GM21515 (cell line): ENCODE measurements around the gene SNORC.

ENCODE experiments used
- ATAC-seq: cut with Tn5 transposase; IDR thresholded peaks from one replicate; pipeline ENCODE4 v1.9.1; 2021; ENCODE audit not compliant: unreplicated experiment

The SNORC gene

DNA sequence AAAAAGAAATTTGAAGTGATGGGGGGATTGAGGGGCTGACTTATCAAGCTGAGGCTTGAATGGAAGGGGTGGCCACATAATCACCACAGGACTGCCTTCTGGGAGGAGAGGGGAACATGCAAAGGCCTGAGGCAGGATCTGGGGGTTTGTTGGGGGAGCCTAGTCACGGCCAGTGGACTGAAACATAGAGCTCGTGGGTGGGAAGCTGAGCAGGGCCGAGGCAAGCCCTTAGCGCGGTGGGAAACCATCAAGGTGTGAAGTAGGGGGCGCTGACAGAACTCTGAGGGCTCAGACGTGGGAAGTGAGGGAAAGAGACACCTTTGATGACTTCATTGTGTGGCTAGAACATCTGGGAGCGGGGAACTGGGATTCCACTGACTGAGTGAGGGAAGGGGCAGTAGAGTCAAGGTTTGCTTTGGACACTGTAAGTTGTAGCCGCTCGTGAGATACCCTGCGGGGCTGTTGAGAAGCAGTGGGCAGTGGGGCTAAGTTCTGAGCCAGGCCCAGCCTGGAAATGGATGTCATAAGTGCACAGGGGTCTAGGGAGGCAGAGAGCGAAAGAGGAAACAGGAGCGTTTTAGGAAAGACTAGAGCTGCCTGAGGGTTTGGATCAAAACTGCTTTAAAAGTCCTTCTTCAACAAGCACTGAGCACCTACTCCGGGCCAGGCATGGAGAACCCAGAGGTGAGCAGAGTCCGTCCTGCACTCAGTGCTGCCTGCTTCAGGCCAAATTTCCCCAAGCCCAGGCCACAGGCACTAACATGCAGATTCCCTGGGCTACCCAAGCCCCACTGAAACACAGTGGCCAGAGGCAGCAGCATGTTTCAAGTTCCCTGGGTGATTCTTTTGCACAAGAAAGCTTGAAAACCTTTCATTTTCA is 686 bp upstream of the SNORC start:
- ATAC-seq = no peak

- ATAC-seq = no peak
These were observed 805 bp downstream of the SNORC start for GRCh38 chr2:232870766-232871371.

- no peak for ATAC-seq
These were observed 1.4 kb downstream of the SNORC start for GRCh38 chr2:232871418-232871834.

DNA sequence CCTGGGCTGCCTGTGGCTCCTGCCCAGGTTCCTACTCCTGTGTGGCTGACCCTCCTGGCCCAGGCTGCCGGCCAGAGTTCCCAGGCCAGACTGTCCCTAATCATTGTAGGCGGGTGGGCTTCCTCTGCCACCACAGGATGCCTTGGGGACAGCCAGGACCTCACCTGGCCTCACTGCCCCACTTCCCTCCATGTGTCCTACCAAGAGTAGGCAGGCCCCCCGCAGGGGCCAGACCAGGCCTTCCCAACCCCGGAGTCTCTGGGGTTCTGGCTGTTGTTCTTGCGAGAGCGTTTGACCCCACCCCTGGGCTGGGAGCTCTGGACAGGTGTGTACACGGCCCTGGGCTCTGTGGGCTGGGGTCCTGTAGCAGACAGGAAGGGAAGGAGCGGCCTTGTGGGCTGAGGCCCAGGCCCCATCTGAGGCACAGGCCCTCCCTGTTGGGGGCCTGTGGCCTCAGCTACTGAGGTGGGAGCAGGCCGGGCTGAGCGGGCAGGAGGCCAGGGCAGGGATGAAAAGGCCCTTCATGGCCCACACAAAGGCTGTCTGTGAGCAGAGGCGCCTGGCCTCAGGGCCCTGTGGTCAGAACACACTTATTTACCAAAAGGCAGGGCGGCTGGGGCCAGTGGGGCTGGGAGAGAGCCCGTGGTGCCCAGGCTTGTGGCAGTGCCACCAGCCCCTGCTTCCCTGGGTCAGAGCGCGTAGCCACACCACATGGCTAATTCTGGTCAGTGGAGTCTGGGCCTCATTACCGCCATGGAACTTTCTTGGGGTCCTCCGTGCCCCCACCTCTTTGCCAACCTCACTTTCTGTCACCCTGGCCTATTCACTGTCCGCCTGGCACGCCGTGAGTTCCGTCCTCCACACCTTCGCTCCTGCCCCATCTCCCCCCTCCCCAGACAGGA is 2.0 kb downstream of the SNORC start:
- no peak for ATAC-seq

- ATAC-seq = no peak
These were observed 2.8 kb downstream of the SNORC start for GRCh38 chr2:232872826-232873225.

GRCh38 chr2:232873292-232873908 is 3.3 kb downstream of the SNORC start:
- ATAC-seq = no peak

- no peak for ATAC-seq
These were observed 4.0 kb downstream of the SNORC start for GRCh38 chr2:232873909-232874641.

GRCh38 chr2:232874677-232875223 is 4.7 kb downstream of the SNORC start:
- ATAC-seq = no peak

DNA sequence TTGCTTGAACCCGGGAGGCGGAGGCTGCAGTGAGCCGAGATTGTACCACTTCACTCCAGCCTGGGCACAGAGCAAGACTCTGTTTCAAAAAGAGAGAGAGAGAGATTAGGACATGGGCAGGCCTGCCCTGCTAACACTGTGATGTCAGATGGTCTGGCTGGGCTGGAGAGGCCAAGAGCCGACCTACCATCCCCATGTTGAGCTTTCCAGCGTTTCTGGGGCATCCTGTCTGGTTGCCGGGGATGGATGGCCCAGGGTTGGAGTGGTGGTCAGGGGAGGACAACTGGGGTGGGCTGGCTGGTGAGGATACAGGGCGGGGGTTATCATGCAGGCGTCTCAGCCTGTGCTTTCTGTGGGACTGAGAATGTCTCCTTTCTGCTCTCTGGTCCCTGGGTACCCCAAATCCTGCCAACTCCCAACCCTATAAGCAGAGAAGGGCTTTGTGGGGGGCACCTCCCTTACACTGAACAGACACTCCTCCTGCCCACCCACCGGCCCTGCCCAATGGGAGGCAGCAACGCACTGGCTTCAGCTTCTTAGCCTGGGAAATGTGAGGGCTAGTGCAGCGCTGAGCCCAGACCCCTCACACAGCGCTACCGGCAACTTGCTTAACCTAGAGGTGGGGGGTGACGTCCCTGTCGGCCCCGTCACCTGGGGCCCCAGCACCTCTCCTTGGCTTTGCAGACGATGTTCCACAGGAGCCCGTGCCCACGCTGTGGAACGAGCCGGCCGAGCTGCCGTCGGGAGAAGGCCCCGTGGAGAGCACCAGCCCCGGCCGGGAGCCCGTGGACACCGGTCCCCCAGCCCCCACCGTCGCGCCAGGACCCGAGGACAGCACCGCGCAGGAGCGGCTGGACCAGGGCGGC is 5.4 kb downstream of the SNORC start:
- no peak for ATAC-seq

DNA sequence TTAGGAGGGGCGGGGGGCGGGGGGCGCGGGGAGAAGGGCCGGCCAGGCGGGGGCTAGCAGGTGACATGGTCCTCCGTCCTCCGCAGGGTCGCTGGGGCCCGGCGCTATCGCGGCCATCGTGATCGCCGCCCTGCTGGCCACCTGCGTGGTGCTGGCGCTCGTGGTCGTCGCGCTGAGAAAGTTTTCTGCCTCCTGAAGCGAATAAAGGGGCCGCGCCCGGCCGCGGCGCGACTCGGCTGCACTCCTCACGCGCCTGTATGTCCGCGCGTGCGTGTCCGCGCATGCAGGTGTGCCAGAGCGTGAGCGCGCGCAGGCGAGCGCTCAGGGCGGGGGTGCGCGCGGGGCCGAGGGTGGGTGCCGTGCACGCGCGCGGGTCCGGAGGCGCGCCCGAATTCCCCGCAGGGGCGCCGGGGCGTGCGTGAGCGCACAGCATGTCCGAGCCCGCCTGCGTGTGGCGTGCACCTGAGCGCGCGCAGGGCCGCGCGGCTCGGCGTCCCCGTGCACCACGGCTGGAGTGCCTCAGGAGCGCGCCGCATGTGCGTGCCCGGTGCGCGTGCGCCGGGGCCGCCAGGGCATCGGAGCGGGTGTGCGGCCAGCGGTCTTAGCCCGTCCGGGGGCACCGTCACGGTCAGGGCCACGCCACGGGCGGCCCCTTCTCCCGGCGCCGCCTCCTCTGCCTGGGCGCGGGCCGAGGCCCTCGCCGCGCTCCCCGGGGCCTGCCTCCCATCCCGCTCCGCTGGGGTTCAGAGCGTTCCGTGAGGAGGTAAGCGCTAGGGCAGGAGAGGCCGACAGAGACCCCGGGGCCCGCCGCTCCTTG is 6.3 kb downstream of the SNORC start:
- no peak for ATAC-seq

DNA sequence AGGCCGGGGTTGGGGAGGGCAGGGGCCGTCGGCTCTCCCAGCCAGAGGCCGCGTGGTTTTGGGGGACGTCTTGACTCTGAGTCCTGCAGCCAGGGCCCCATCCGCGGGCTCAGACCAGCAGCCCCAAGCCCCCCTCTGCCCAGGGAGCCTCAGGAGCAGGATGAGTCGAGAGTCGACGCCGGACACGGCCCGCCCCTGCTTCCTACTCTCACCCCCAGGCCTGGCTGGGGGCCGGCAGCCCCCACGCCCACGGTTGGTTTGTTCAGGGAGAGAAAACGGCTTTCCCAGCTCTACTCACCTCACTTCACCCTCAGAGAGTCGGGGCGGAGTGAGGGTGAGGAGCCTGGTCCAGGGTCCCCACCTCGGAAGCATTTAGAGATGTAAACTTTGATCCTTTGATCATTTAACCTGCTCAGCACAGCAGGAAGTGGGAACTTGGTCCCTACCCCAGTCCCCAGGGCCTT is 6.9 kb downstream of the SNORC start:
- no peak for ATAC-seq

GRCh38 chr2:232877940-232878511 is 8.0 kb downstream of the SNORC start:
- no peak for ATAC-seq

DNA sequence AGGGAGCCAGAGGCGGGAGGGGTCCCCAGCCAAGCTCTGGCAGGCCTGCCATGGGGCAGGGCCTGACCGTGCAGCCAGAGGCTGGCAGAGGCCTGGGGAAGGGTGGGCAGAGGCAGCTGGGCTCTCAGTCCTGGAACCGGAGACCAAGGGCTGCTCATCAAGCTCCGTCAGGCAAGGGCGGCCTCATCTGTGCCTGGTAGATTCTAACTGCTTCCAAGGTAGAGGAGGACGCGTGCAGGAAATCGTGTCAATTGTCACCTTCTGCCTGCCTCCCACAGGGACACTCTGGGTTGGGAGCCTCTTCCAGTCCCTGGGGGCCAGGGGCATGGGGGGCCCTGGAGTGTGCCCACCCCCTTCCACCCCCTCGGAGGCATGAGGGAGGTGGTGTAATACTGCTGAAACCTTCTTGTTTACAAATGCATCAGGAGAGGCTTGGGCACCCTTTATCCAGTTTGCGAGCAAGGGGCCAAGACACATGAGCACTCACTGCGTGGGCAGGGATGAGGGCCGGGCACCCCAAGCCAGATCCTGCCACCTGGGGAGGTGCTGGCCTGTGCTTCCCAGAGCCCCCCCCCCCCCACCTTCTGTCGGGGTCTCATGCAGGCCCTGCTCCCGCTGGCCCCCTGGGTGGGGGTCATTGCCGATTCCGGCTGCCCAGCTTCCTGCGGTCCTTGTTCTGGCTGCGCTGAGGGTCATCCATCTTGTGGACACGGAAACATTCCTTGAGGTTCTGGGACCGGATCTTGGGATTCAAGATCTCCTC is 9.0 kb downstream of the SNORC start:
- ATAC-seq = no peak

DNA sequence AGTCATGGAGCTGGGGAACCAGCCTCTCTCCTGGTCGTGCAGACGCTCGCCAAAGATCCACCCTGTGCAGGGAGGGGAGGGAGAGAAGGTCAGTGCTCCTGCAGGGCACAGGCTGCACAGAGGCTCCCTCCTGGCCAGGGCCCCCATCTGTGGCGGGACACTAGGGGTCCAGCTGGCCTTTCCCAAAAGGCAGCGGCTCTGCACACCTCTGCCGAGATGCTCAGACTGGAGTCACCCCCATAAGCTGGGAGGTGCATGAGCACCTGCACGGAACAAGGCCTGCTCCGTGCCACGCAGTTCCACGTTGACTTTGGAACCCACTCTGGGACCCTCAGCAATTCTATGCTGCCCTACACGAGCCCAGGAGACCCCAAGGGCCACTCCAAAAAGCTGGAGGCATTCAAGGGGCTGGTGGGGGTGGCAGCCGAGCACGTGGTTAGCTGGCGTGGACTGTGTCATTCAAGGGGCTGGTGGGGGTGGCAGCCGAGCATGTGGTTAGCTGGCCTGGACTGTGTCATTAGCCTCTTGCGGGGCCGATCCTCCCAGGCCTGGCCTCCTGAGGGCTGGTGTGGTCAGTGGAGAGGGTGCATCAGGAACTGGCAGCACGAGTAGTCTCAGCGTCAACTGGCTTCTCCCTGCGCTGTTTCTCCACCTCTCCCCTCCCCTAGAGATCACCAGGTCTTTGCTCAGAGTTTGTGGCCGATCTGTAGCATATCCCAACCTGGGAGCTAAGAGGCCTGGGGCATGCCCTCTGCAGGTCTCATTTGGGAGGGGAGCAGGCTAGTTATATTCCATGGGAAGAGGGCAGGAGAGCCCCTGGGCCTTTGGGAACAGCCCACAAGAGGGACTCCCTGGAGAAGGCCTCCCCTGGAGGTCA is 9.8 kb downstream of the SNORC start:
- ATAC-seq = no peak

GRCh38 chr2:232880764-232881351 is 10.8 kb downstream of the SNORC start:
- no peak for ATAC-seq

GRCh38 chr2:232882085-232882484 is 12.0 kb downstream of the SNORC start:
- ATAC-seq = no peak
